Parathyroid adenoma (tissue), 2 donors: ENCODE measurements around the gene SPAG5.

Experiments
- H2AFZ ChIP-seq: fragments of 300-600 bp; sonication (generic); one replicate; pipeline ENCODE4 v1.7.0; 2017; ENCODE audit warnings: antibody characterized with exemption, mild to moderate bottlenecking
- H3K27ac ChIP-seq: fragments of 300-600 bp; sonication (generic); one replicate; pipeline ENCODE4 v1.7.0; 2017
- H3K27me3 ChIP-seq: fragments of 300-600 bp; sonication (generic); one replicate; pipeline ENCODE4 v1.7.0; 2017; ENCODE audit warnings: low read length; ENCODE audit not compliant: control insufficient read depth, insufficient read depth
- H3K36me3 ChIP-seq: fragments of 300-600 bp; sonication (generic); one replicate; pipeline ENCODE4 v1.7.0; 2017; ENCODE audit warnings: low read length; ENCODE audit not compliant: control insufficient read depth, insufficient read depth
- H3K4me1 ChIP-seq: fragments of 300-600 bp; sonication (generic); one replicate; pipeline ENCODE4 v1.7.0; 2017; ENCODE audit warnings: control low read depth
- H3K4me2 ChIP-seq: fragments of 300-600 bp; sonication (generic); one replicate; pipeline ENCODE4 v1.7.0; 2017; ENCODE audit warnings: low read length
- H3K4me3 ChIP-seq: fragments of 300-600 bp; sonication (generic); one replicate; pipeline ENCODE4 v1.7.0; 2017; ENCODE audit warnings: low read depth, low read length
- H3K79me2 ChIP-seq: fragments of 300-600 bp; sonication (generic); one replicate; pipeline ENCODE4 v1.7.0; 2017; ENCODE audit warnings: control low read depth
- H3K9ac ChIP-seq: fragments of 300-600 bp; sonication (generic); one replicate; pipeline ENCODE4 v1.7.0; 2017; ENCODE audit warnings: mild to moderate bottlenecking
- H3K9me3 ChIP-seq: fragments of 300-600 bp; sonication (generic); one replicate; pipeline ENCODE4 v1.7.0; 2017; ENCODE audit warnings: low read length; ENCODE audit not compliant: control insufficient read depth
- CTCF ChIP-seq: fragments of 300-600 bp; sonication (generic); IDR thresholded peaks from one replicate; pipeline ENCODE4 v1.7.0; 2017; ENCODE audit warnings: antibody characterized with exemption, mild to moderate bottlenecking
- donor health status: primary hyperparathyroidism.

The SPAG5 gene

GRCh38 chr17:28582513-28582912, 16.3 kb downstream of the SPAG5 start:
- no peak for TF ChIP-seq CTCF

GRCh38 chr17:28580959-28581358, 17.9 kb downstream of the SPAG5 start:
- no peak for TF ChIP-seq CTCF
- Histone ChIP-seq H3K36me3 (no peaks in the 10 kb centered on the region), H2AFZ (no peak overlapping the region)

More at GRCh38 chr17:28582513-28582912, 16.3 kb downstream of the SPAG5 start:
- H3K79me2 ChIP-seq: no peaks in the 10 kb centered on the region
- H3K27me3 ChIP-seq: no peaks in the 10 kb centered on the region
- H3K4me2 ChIP-seq: no peak overlapping the region
- no peak overlapping the region for H3K9ac ChIP-seq
- no peaks in the 10 kb centered on the region for H3K9me3 ChIP-seq
- no peak overlapping the region for H3K4me3 ChIP-seq
- no peak overlapping the region for H3K27ac ChIP-seq
- H3K36me3 ChIP-seq: no peaks in the 10 kb centered on the region
- no peaks in the 10 kb centered on the region for H3K4me1 ChIP-seq
- H2AFZ ChIP-seq: no peak overlapping the region

GRCh38 chr17:28579526-28579925, 19.3 kb downstream of the SPAG5 start:
- H3K36me3 ChIP-seq: no peaks in the 10 kb centered on the region
- H3K27ac ChIP-seq: no peak overlapping the region
- H3K9ac ChIP-seq: no peak overlapping the region
- H3K79me2 ChIP-seq: no peaks in the 10 kb centered on the region
- no peaks in the 10 kb centered on the region for H3K9me3 ChIP-seq
- H3K27me3 ChIP-seq: no peaks in the 10 kb centered on the region
- no peak overlapping the region for H3K4me2 ChIP-seq
- no peaks in the 10 kb centered on the region for H3K4me1 ChIP-seq
- no peak overlapping the region for H2AFZ ChIP-seq
- H3K4me3 ChIP-seq: no peak overlapping the region
- TF ChIP-seq CTCF: no peak

More at GRCh38 chr17:28580959-28581358, 17.9 kb downstream of the SPAG5 start:
- Histone ChIP-seq H3K27ac (no peak overlapping the region), H3K9me3 (no peaks in the 10 kb centered on the region), H3K4me2 (no peak overlapping the region), H3K27me3 (no peaks in the 10 kb centered on the region), H3K79me2 (no peaks in the 10 kb centered on the region), H3K4me3 (no peak overlapping the region), H3K9ac (no peak overlapping the region), H3K4me1 (no peaks in the 10 kb centered on the region)

GRCh38 chr17:28578246-28579195, 20.3 kb downstream of the SPAG5 start:
- Histone ChIP-seq H3K4me1 (no peaks in the 10 kb centered on the region), H3K4me2 (no peak overlapping the region), H3K4me3 (no peak overlapping the region), H3K36me3 (no peaks in the 10 kb centered on the region), H3K9ac (no peak overlapping the region), H2AFZ (no peak overlapping the region), H3K27ac (no peak overlapping the region), H3K79me2 (no peaks in the 10 kb centered on the region), H3K27me3 (no peaks in the 10 kb centered on the region), H3K9me3 (no peaks in the 10 kb centered on the region)
- TF ChIP-seq CTCF: no peak

- no peak overlapping the region for H3K27ac ChIP-seq
- H3K4me3 ChIP-seq: no peak overlapping the region
- no peak overlapping the region for H3K4me2 ChIP-seq
- no peak for TF ChIP-seq CTCF
- no peaks in the 10 kb centered on the region for H3K4me1 ChIP-seq
- no peak overlapping the region for H2AFZ ChIP-seq
- H3K79me2 ChIP-seq: no peaks in the 10 kb centered on the region
- H3K27me3 ChIP-seq: no peaks in the 10 kb centered on the region
- H3K9ac ChIP-seq: no peak overlapping the region
- no peaks in the 10 kb centered on the region for H3K36me3 ChIP-seq
- H3K9me3 ChIP-seq: no peaks in the 10 kb centered on the region
These were observed 21.4 kb downstream of the SPAG5 start for GRCh38 chr17:28577466-28577824.
